ENCODE measurements around the gene ST6GALNAC3.

The ST6GALNAC3 gene

GRCh38 chr1:76433526-76433925 is 359.0 kb downstream of the ST6GALNAC3 start:
- DNase-seq (ENCODE audit: low spot score) = no peak

- DNase-seq (ENCODE audit: low spot score) = no peak
Observed at GRCh38 chr1:76443217-76443616, 368.7 kb downstream of the ST6GALNAC3 start.

- DNase-seq (ENCODE audit: low spot score) = no peak
Observed at GRCh38 chr1:76444773-76445172, 370.2 kb downstream of the ST6GALNAC3 start.

GRCh38 chr1:76450229-76450628 is 375.7 kb downstream of the ST6GALNAC3 start:
- DNase-seq (ENCODE audit: low spot score) = no peak

GRCh38 chr1:76463278-76463677 is 388.7 kb downstream of the ST6GALNAC3 start:
- no peak for DNase-seq (ENCODE audit: low spot score)

- no peak for DNase-seq (ENCODE audit: low spot score)
Observed at GRCh38 chr1:76463849-76464248, 389.3 kb downstream of the ST6GALNAC3 start.

GRCh38 chr1:76465030-76465429 is 390.5 kb downstream of the ST6GALNAC3 start:
- no peak for DNase-seq (ENCODE audit: low spot score)

- no peak for DNase-seq (ENCODE audit: low spot score)
Observed at GRCh38 chr1:76470166-76470565, 395.6 kb downstream of the ST6GALNAC3 start.

GRCh38 chr1:76471536-76471935 is 397.0 kb downstream of the ST6GALNAC3 start:
- DNase-seq (ENCODE audit: low spot score) = no peak

GRCh38 chr1:76473591-76473990 is 399.0 kb downstream of the ST6GALNAC3 start:
- DNase-seq (ENCODE audit: low spot score) = no peak

GRCh38 chr1:76474922-76475321 is 400.4 kb downstream of the ST6GALNAC3 start:
- no peak for DNase-seq (ENCODE audit: low spot score)

GRCh38 chr1:76477156-76477555 is 402.6 kb downstream of the ST6GALNAC3 start:
- DNase-seq (ENCODE audit: low spot score) = no peak

- no peak for DNase-seq (ENCODE audit: low spot score)
Observed at GRCh38 chr1:76480827-76481226, 406.3 kb downstream of the ST6GALNAC3 start.

GRCh38 chr1:76481672-76482071 is 407.1 kb downstream of the ST6GALNAC3 start:
- DNase-seq (ENCODE audit: low spot score) = no peak

GRCh38 chr1:76482272-76482671 is 407.7 kb downstream of the ST6GALNAC3 start:
- no peak for DNase-seq (ENCODE audit: low spot score)

- no peak for DNase-seq (ENCODE audit: low spot score)
Observed at GRCh38 chr1:76491737-76492136, 417.2 kb downstream of the ST6GALNAC3 start.

- DNase-seq (ENCODE audit: low spot score) = no peak
Observed at GRCh38 chr1:76492752-76493430, 418.3 kb downstream of the ST6GALNAC3 start.

GRCh38 chr1:76494807-76495206 is 420.3 kb downstream of the ST6GALNAC3 start:
- no peak for DNase-seq (ENCODE audit: low spot score)

- no peak for DNase-seq (ENCODE audit: low spot score)
Observed at GRCh38 chr1:76496871-76497270, 422.3 kb downstream of the ST6GALNAC3 start.

- DNase-seq (ENCODE audit: low spot score) = no peak
Observed at GRCh38 chr1:76500116-76500515, 425.6 kb downstream of the ST6GALNAC3 start.

- no peak for DNase-seq (ENCODE audit: low spot score)
Observed at GRCh38 chr1:76501136-76501535, 426.6 kb downstream of the ST6GALNAC3 start.

GRCh38 chr1:76501586-76502219 is 427.2 kb downstream of the ST6GALNAC3 start:
- no peak for DNase-seq (ENCODE audit: low spot score)

- no peak for DNase-seq (ENCODE audit: low spot score)
Observed at GRCh38 chr1:76503100-76503499, 428.6 kb downstream of the ST6GALNAC3 start.

GRCh38 chr1:76503736-76504135 is 429.2 kb downstream of the ST6GALNAC3 start:
- no peak for DNase-seq (ENCODE audit: low spot score)

Measured in COLO829 (cell line).